NOMO-1 (cell line): ENCODE data around the gene TCEAL5.
"Not testable (repeated sequence)": the region's sequence is repeated elsewhere in the genome, so short reads cannot be mapped to it uniquely, and the experiment has no call there.

Experiments used
- DNase-seq, 2 experiments: peaks; one replicate each; lab custom pipeline; 2025; ENCODE audit not compliant: unreplicated experiment in 2 of 2; lab: John Stamatoyannopoulos, UW

The TCEAL5 gene

GRCh38 chrX:103235608-103236007 lies 40.9 kb downstream of the TCEAL5 start:
- not testable (repeated sequence) for DNase-seq

- no peak for DNase-seq
Observed at GRCh38 chrX:103234869-103235268, 41.7 kb downstream of the TCEAL5 start.

- no peak for DNase-seq
Observed at GRCh38 chrX:103233263-103233662, 43.3 kb downstream of the TCEAL5 start.

- not testable (repeated sequence) for DNase-seq
Observed at GRCh38 chrX:103225918-103226317, 50.6 kb downstream of the TCEAL5 start.
